DMS153 treated with DMSO at 0.1 percent for 48 hours (cell line): ENCODE measurements around the gene HTR2C.
"Not testable (repeated sequence)": the region's sequence is repeated elsewhere in the genome, so short reads cannot be mapped to it uniquely, and the experiment has no call there.

Source experiments
- DNase-seq: peaks from one replicate; lab custom pipeline; 2025; ENCODE audit not compliant: unreplicated experiment; lab: John Stamatoyannopoulos, UW

HTR2C gene

GRCh38 chrX:114710571-114710970 lies 126.7 kb downstream of the HTR2C start:
- DNase-seq = no peak

GRCh38 chrX:114712466-114712865 lies 128.6 kb downstream of the HTR2C start:
- DNase-seq = no peak

GRCh38 chrX:114715096-114715495 lies 131.2 kb downstream of the HTR2C start:
- DNase-seq = no peak

- DNase-seq = no peak
Observed at GRCh38 chrX:114717921-114718320, 134.0 kb downstream of the HTR2C start.

- no peak for DNase-seq
Observed at GRCh38 chrX:114766541-114766940, 182.7 kb downstream of the HTR2C start.

GRCh38 chrX:114774691-114775090 lies 190.8 kb downstream of the HTR2C start:
- no peak for DNase-seq

GRCh38 chrX:114782925-114783324 lies 199.0 kb downstream of the HTR2C start:
- DNase-seq = no peak

- DNase-seq = no peak
Observed at GRCh38 chrX:114787061-114787460, 203.2 kb downstream of the HTR2C start.

GRCh38 chrX:114797494-114797893 lies 213.6 kb downstream of the HTR2C start:
- no peak for DNase-seq

GRCh38 chrX:114798907-114799306 lies 215.0 kb downstream of the HTR2C start:
- no peak for DNase-seq

- DNase-seq = no peak
Observed at GRCh38 chrX:114800719-114801118, 216.8 kb downstream of the HTR2C start.

GRCh38 chrX:114819509-114819908 lies 235.6 kb downstream of the HTR2C start:
- DNase-seq = no peak

GRCh38 chrX:114841051-114841450 lies 257.2 kb downstream of the HTR2C start:
- no peak for DNase-seq

- DNase-seq = no peak
Observed at GRCh38 chrX:114842181-114842580, 258.3 kb downstream of the HTR2C start.

GRCh38 chrX:114889481-114889880 lies 305.6 kb downstream of the HTR2C start:
- DNase-seq = no peak

GRCh38 chrX:114903618-114904017 lies 319.7 kb downstream of the HTR2C start:
- DNase-seq = no peak

GRCh38 chrX:114905251-114905650 lies 321.4 kb downstream of the HTR2C start:
- no peak for DNase-seq

GRCh38 chrX:114906984-114907510 lies 323.2 kb downstream of the HTR2C start:
- no peak for DNase-seq

GRCh38 chrX:114924423-114924822 lies 340.5 kb downstream of the HTR2C start:
- DNase-seq = no peak

- no peak for DNase-seq
Observed at GRCh38 chrX:114924856-114925255, 341.0 kb downstream of the HTR2C start.

- DNase-seq = no peak
Observed at GRCh38 chrX:114930227-114930626, 346.3 kb downstream of the HTR2C start.

- no peak for DNase-seq
Observed at GRCh38 chrX:114932550-114932949, 348.7 kb downstream of the HTR2C start.

- not testable (repeated sequence) for DNase-seq
Observed at GRCh38 chrX:114933291-114933690, 349.4 kb downstream of the HTR2C start.

GRCh38 chrX:114937090-114937489 lies 353.2 kb downstream of the HTR2C start:
- not testable (repeated sequence) for DNase-seq
